Endothelial cell of umbilical vein (primary cell): ENCODE measurements around the gene RGS12. TPM values are rescaled to one million over a fixed set of nuclear protein-coding genes. Genes with fewer than 3 reads are reported as not detected.

Experiments
- BruUV-seq: library from RNA; stranded (reverse); fragments of 400-500 nt; replicated peaks from 2 replicates; lab custom pipeline; 2021; lab: Mats Ljungman, UMichigan
- CTCF ChIA-PET: fragments of 300-600, 350-600 bp; sonication (Branson Sonifier 250); formaldehyde crosslinking; loops from one replicate; lab custom pipeline; 2021; ENCODE audit warnings: antibody characterized with exemption, inconsistent platforms; lab: Charles Lee
- POLR2A ChIA-PET: fragments of 300-600, 350-600 bp; sonication (Branson Sonifier 250); formaldehyde crosslinking; loops from one replicate; lab custom pipeline; 2021; ENCODE audit warnings: antibody characterized with exemption, inconsistent platforms; lab: Charles Lee
- DNase-seq: peaks from one replicate; pipeline ENCODE4 v3.0.0-alpha.2; 2011; ENCODE audit warnings: low read depth, low spot score
- FAIRE-seq: peaks from 2 replicates; lab custom pipeline; 2011; peaks lifted over from hg19 to GRCh38; lab: Jason Lieb, UNC
- H2AFZ ChIP-seq: 2 replicates; pipeline ENCODE4 v1.6.0; 2012; ENCODE audit warnings: low read depth, low read length, control low read depth, inconsistent platforms
- H3K27ac ChIP-seq: 2 replicates; pipeline ENCODE4 v1.5.1; 2011; ENCODE audit warnings: low read depth, mild to moderate bottlenecking, control low read depth, low read length, moderate library complexity; ENCODE audit not compliant: insufficient read depth
- H3K27me3 ChIP-seq, 2 experiments: 2 replicates each; pipeline versions ENCODE4 v1.6.0 to v1.6.1; 2011; ENCODE audit warnings: low read length in 2 of 2, mixed read lengths in 1 of 2; ENCODE audit not compliant: control insufficient read depth in 2 of 2, insufficient read depth in 2 of 2
- H3K36me3 ChIP-seq, 2 experiments: 2 replicates in 1 of 2; 3 replicates in 1 of 2; pipeline ENCODE4 v1.5.1; 2011; ENCODE audit warnings: low read length in 2 of 2, mild to moderate bottlenecking in 1 of 2, moderate library complexity in 1 of 2; ENCODE audit not compliant: control insufficient read depth in 2 of 2, insufficient read depth in 2 of 2; ENCODE audit errors: extremely low read depth in 1 of 2
- H3K4me1 ChIP-seq: 3 replicates; pipeline ENCODE4 v1.5.1; 2011; ENCODE audit warnings: mild to moderate bottlenecking, low read length; ENCODE audit not compliant: control insufficient read depth, insufficient read depth; ENCODE audit errors: extremely low read depth
- H3K4me2 ChIP-seq: 2 replicates; pipeline ENCODE4 v1.6.1; 2011; ENCODE audit warnings: low read length, control low read depth, mixed read lengths; ENCODE audit not compliant: insufficient read depth
- H3K4me3 ChIP-seq, 3 experiments: fragments of 200-600 bp in 1 of 3; sonication (generic), shearing (Covaris generic) in 1 of 3; replicated peaks in 1 of 3; 2 replicates each; pipeline ENCODE4 v1.5.1; 2011 to 2016; ENCODE audit warnings: control low read depth in 3 of 3, low read length in 3 of 3, mild to moderate bottlenecking in 2 of 3, inconsistent platforms in 1 of 3, low read depth in 1 of 3, moderate library complexity in 1 of 3; ENCODE audit not compliant: insufficient read depth in 1 of 3
- H3K79me2 ChIP-seq: 2 replicates; pipeline ENCODE4 v1.6.0; 2012; ENCODE audit warnings: low read length, inconsistent platforms; ENCODE audit not compliant: control insufficient read depth, insufficient read depth
- H3K9ac ChIP-seq: replicated peaks from 2 replicates; pipeline ENCODE3; 2011; ENCODE audit warnings: low read length, control low read depth; ENCODE audit not compliant: insufficient read depth; ENCODE audit errors: extremely low read depth
- H3K9me1 ChIP-seq: replicated peaks from 3 replicates; pipeline ENCODE4 v1.6.0; 2011; ENCODE audit warnings: mild to moderate bottlenecking, low read length; ENCODE audit not compliant: control insufficient read depth, insufficient read depth; ENCODE audit errors: extremely low read depth
- H3K9me3 ChIP-seq: replicated peaks from 2 replicates; pipeline ENCODE4 v1.5.1; 2012; ENCODE audit warnings: low read length, inconsistent platforms; ENCODE audit not compliant: control insufficient read depth, insufficient read depth
- H4K20me1 ChIP-seq: replicated peaks from 2 replicates; pipeline ENCODE3; 2011; ENCODE audit warnings: mild to moderate bottlenecking, low read length; ENCODE audit not compliant: control insufficient read depth, insufficient read depth; ENCODE audit errors: extremely low read depth
- EZH2 ChIP-seq: IDR thresholded peaks from 2 replicates; pipeline ENCODE4 v1.6.1; 2012; ENCODE audit warnings: borderline replicate concordance, low read depth, mild to moderate bottlenecking, moderate library complexity, low read length, inconsistent platforms; ENCODE audit not compliant: severe bottlenecking
- FOS ChIP-seq: IDR thresholded peaks from 2 replicates; pipeline ENCODE4 v1.6.1; 2011; ENCODE audit warnings: mild to moderate bottlenecking, low read length, moderate library complexity, borderline replicate concordance; ENCODE audit not compliant: insufficient read depth
- GATA2 ChIP-seq: IDR thresholded peaks from 2 replicates; pipeline ENCODE4 v1.7.0; 2011; ENCODE audit warnings: low read depth, mild to moderate bottlenecking, moderate library complexity, mixed read lengths, low read length; ENCODE audit not compliant: insufficient read length, insufficient read depth
- MYC ChIP-seq: IDR thresholded peaks from one replicate; pipeline ENCODE4 v1.6.1; 2011; ENCODE audit warnings: mild to moderate bottlenecking, low read depth, low read length
- POLR2A ChIP-seq: IDR thresholded peaks from 2 replicates; pipeline ENCODE4 v1.6.1; 2012; ENCODE audit warnings: low read depth, mild to moderate bottlenecking, control low read depth, low read length
- dilution Hi-C: fragments of 300-500 bp; cut with MboI; formaldehyde crosslinking; loops from one replicate; pipeline ENCODE4 v1.15.0; 2019; ENCODE audit warnings: low sequenced_read_pairs; ENCODE audit not compliant: extremely low pct_ligation_motif_present
- intact Hi-C: fragments of 100-400 bp; cut with micrococcal nuclease; formaldehyde crosslinking; loops from one replicate; pipeline ENCODE4 v1.10.0; 2022
- polyA plus RNA-seq, 4 experiments: library from polyadenylated mRNA; depleted of rRNA in 3 of 4; stranded (reverse) in 3 of 4; unstranded in 1 of 4; fragments of >200 nt; gene quantifications; 2 replicates each; pipeline versions ENCODE4 v1.2.1 to v1.2.3, GENCODE V29; 2011 to 2012; ENCODE audit warnings: missing spikeins in 1 of 4
- total RNA-seq: library from RNA; stranded (reverse); gene quantifications from 2 replicates; pipeline ENCODE4 v1.2.3, GENCODE V29; 2021
- TF ChIP-seq, protein P1 (sequence below): IDR thresholded peaks from 2 replicates; pipeline ENCODE4 v1.6.1; 2011; ENCODE audit not compliant: insufficient read depth, insufficient read length
- TF ChIP-seq, protein P2 (sequence below), 2 donors: IDR thresholded peaks; 1 replicate in 1 of 2; 2 replicates in 1 of 2; pipeline ENCODE4 v1.5.1; 2011; ENCODE audit warnings: low read length in 2 of 2, mild to moderate bottlenecking in 2 of 2, moderate library complexity in 2 of 2, control low read depth in 1 of 2, inconsistent platforms in 1 of 2, low read depth in 1 of 2; ENCODE audit not compliant: insufficient read depth in 1 of 2; ENCODE audit errors: extremely low read depth in 1 of 2

Gene RGS12
- total and polyA plus RNA-seq, 2 donors (not counting 3 experiments of a cell fraction or from before 2014, with no cell fraction given): 65.2 to 75.4 TPM

DNA sequence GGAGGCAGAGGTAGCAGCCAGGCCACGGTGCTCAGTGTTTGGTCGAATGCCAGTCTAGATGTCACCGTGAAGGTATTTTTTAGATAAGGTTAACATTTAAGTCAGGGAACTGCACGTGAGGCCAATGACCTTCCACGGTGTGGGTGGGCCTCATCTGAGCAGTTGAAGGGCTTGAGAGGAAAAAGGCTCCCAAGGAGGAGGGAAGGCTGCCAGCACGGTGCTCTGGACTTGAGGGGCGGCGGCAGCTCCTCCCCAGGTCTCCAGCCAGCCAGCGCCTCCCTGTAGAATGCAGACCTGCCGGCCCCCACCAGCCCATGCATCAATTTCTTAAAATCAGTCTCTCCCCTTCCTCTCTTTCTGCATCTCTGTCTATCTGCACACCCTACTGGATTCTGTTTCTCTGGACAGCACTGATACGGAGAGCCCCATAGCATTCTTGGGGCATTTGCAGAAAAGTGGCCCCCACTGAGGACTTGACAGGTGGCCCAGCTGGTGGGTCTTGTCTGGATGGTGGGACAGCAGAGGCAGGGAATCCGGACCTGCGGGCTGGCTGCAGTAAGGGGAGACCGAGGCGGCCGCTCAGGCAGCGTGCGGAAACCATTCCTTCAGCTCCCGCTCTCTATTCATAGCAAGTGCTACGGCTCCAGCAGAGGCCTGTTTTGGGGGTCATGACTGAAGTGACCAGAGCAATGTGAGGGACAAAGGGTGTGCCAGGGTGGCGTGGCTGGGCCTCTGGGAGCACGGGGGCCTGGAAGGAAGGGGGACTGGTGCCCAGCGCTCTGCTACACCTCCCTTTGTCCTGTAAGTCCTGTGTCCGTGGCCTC, 7.9 kb upstream of the RGS12 start:
- dilution Hi-C loops (no loop called here), intact Hi-C loops (no loop called here)
- Histone ChIP-seq H3K27ac (no peak overlapping the region), H3K9me1 (no peaks in the 10 kb centered on the region), H3K79me2 (no peaks in the 10 kb centered on the region), H3K9ac (no peak overlapping the region), H3K9me3 (no peaks in the 10 kb centered on the region), H4K20me1 (no peaks in the 10 kb centered on the region), H3K27me3 (peaks cover 0 to 4% of the 10 kb centered on the region in 2 experiments), H2AFZ (no peak overlapping the region), H3K4me2 (no peak overlapping the region), H3K4me1 (no peaks in the 10 kb centered on the region), H3K4me3 (no peak overlapping the region), H3K36me3 (no peaks in the 10 kb centered on the region)
- TF ChIP-seq, protein P1, sequence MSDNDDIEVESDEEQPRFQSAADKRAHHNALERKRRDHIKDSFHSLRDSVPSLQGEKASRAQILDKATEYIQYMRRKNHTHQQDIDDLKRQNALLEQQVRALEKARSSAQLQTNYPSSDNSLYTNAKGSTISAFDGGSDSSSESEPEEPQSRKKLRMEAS: no peak
- no peak for TF ChIP-seq POLR2A
- no peak for TF ChIP-seq FOS
- no peak for TF ChIP-seq GATA2
- no peak for TF ChIP-seq EZH2
- no peak for TF ChIP-seq MYC
- TF ChIP-seq, protein P2, sequence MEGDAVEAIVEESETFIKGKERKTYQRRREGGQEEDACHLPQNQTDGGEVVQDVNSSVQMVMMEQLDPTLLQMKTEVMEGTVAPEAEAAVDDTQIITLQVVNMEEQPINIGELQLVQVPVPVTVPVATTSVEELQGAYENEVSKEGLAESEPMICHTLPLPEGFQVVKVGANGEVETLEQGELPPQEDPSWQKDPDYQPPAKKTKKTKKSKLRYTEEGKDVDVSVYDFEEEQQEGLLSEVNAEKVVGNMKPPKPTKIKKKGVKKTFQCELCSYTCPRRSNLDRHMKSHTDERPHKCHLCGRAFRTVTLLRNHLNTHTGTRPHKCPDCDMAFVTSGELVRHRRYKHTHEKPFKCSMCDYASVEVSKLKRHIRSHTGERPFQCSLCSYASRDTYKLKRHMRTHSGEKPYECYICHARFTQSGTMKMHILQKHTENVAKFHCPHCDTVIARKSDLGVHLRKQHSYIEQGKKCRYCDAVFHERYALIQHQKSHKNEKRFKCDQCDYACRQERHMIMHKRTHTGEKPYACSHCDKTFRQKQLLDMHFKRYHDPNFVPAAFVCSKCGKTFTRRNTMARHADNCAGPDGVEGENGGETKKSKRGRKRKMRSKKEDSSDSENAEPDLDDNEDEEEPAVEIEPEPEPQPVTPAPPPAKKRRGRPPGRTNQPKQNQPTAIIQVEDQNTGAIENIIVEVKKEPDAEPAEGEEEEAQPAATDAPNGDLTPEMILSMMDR (IDR thresholded peaks at IDR 0.05; ENCODE audit: extremely low read depth in 1 of 2, insufficient read depth in 1 of 2, low read depth in 1 of 2, low read length in 2 of 2): no peak
- FAIRE-seq (no peak), DNase-seq (no peak)
- BruUV-seq: no TSS peak
- ChIA-PET CTCF (no interaction called here), POLR2A (no interaction called here)
